IMR-90 (cell line): ENCODE data around the gene SDS. TPM values are rescaled to one million over a fixed set of nuclear protein-coding genes. Genes with fewer than 3 reads are reported as not detected.

Source experiments
- ATAC-seq: fragments of 200-7000 bp; cut with Tn5 transposase; 2 replicates; pipeline ENCODE4 v1.9.1; 2020; ENCODE audit warnings: low read depth, mild to moderate bottlenecking, moderate library complexity
- BruUV-seq: library from RNA; stranded (reverse); fragments of 400-500 nt; replicated peaks from 2 replicates; lab custom pipeline; 2021; lab: Mats Ljungman, UMichigan
- CTCF ChIA-PET: fragments of 300-600 bp; formaldehyde crosslinking; extraction: SDS; loops from one replicate; lab custom pipeline; 2021; ENCODE audit warnings: antibody characterized with exemption; lab: Yijun Ruan, JAX
- POLR2A ChIA-PET: fragments of 300-600 bp; sonication (Branson Sonifier 250); formaldehyde crosslinking; loops from one replicate; lab custom pipeline; 2022; ENCODE audit warnings: antibody characterized with exemption; ENCODE audit not compliant: unreplicated experiment; lab: Charles Lee
- DNase-seq: peaks from one replicate; pipeline ENCODE4 v3.0.0; 2013
- H2AFZ ChIP-seq: replicated peaks from 2 replicates; pipeline ENCODE3; 2013; ENCODE audit warnings: low read length, mild to moderate bottlenecking; ENCODE audit not compliant: poor library complexity
- H2AK5ac ChIP-seq: 2 replicates; pipeline ENCODE4 v1.6.1; 2013; ENCODE audit warnings: low read depth, low read length, inconsistent platforms
- H2AK9ac ChIP-seq: replicated peaks from 2 replicates; pipeline ENCODE3; 2013; ENCODE audit warnings: mild to moderate bottlenecking, low read depth, low read length, moderate library complexity; ENCODE audit not compliant: poor library complexity
- H2BK120ac ChIP-seq: 2 replicates; pipeline ENCODE4 v1.6.1; 2013; ENCODE audit warnings: low read depth, low read length, inconsistent platforms
- H2BK15ac ChIP-seq: 3 replicates; pipeline ENCODE4 v1.6.1; 2013; ENCODE audit warnings: low read depth, low read length, inconsistent platforms
- H2BK20ac ChIP-seq: 2 replicates; pipeline ENCODE4 v1.6.1; 2013; ENCODE audit warnings: low read depth, mild to moderate bottlenecking, inconsistent platforms, low read length, moderate library complexity
- H2BK5ac ChIP-seq: 2 replicates; pipeline ENCODE4 v1.6.1; 2013; ENCODE audit warnings: mild to moderate bottlenecking, low read depth, low read length, inconsistent platforms; ENCODE audit not compliant: poor library complexity, severe bottlenecking
- H3K14ac ChIP-seq: replicated peaks from 2 replicates; pipeline ENCODE4 v1.6.1; 2013; ENCODE audit warnings: low read depth, low read length, inconsistent platforms
- H3K18ac ChIP-seq: 2 replicates; pipeline ENCODE4 v1.6.1; 2013; ENCODE audit warnings: low read depth, low read length, control low read depth
- H3K23ac ChIP-seq: 2 replicates; pipeline ENCODE4 v1.6.1; 2013; ENCODE audit warnings: low read depth, low read length, inconsistent platforms
- H3K27ac ChIP-seq: 2 replicates; pipeline ENCODE4 v1.5.1; 2013; ENCODE audit warnings: mild to moderate bottlenecking, control low read depth, low read length; ENCODE audit not compliant: insufficient read depth
- H3K27me3 ChIP-seq: 2 replicates; pipeline ENCODE4 v1.6.1; 2013; ENCODE audit warnings: low read length; ENCODE audit not compliant: control insufficient read depth, insufficient read depth
- H3K36me3 ChIP-seq: 2 replicates; pipeline ENCODE4 v1.6.1; 2013; ENCODE audit warnings: low read length, mixed read lengths; ENCODE audit not compliant: control insufficient read depth, insufficient read depth
- H3K4ac ChIP-seq: 2 replicates; pipeline ENCODE4 v1.6.1; 2013; ENCODE audit warnings: low read depth, low read length, inconsistent platforms
- H3K4me1 ChIP-seq: 2 replicates; pipeline ENCODE4 v1.6.1; 2013; ENCODE audit warnings: low read length, mixed read lengths; ENCODE audit not compliant: control insufficient read depth, insufficient read depth
- H3K4me2 ChIP-seq: 2 replicates; pipeline ENCODE4 v1.6.1; 2013; ENCODE audit warnings: low read depth, mild to moderate bottlenecking, control low read depth, low read length, moderate library complexity
- H3K4me3 ChIP-seq: 2 replicates; pipeline ENCODE4 v1.5.1; 2013; ENCODE audit warnings: low read depth, mild to moderate bottlenecking, control low read depth, low read length, moderate library complexity; ENCODE audit not compliant: insufficient read depth
- H3K56ac ChIP-seq: 2 replicates; pipeline ENCODE4 v1.6.1; 2013; ENCODE audit warnings: low read length, inconsistent platforms; ENCODE audit not compliant: insufficient read depth; ENCODE audit errors: extremely low read depth
- H3K79me1 ChIP-seq, 2 experiments: 2 replicates each; pipeline ENCODE4 v1.6.1; 2013; ENCODE audit warnings: low read length in 2 of 2, inconsistent platforms in 1 of 2, low read depth in 1 of 2
- H3K9ac ChIP-seq: 2 replicates; pipeline ENCODE4 v1.6.1; 2013; ENCODE audit warnings: low read depth, low read length, control low read depth
- H3K9me1 ChIP-seq: 2 replicates; pipeline ENCODE4 v1.6.1; 2013; ENCODE audit warnings: low read length, inconsistent platforms; ENCODE audit not compliant: insufficient read depth
- H3K9me3 ChIP-seq: 2 replicates; pipeline ENCODE4 v1.6.1; 2013; ENCODE audit warnings: low read length; ENCODE audit not compliant: control insufficient read depth, insufficient read depth
- H4K20me1 ChIP-seq: 2 replicates; pipeline ENCODE4 v1.6.1; 2013; ENCODE audit warnings: low read length, inconsistent platforms; ENCODE audit not compliant: insufficient read depth
- H4K5ac ChIP-seq: 2 replicates; pipeline ENCODE4 v1.6.1; 2013; ENCODE audit warnings: mild to moderate bottlenecking, low read depth, low read length, control low read depth
- H4K8ac ChIP-seq, 2 experiments: 2 replicates each; pipeline ENCODE4 v1.6.1; 2013; ENCODE audit warnings: low read depth in 2 of 2, low read length in 2 of 2, control low read depth in 1 of 2, inconsistent platforms in 1 of 2
- H4K91ac ChIP-seq: 2 replicates; pipeline ENCODE4 v1.6.1; 2013; ENCODE audit warnings: low read depth, low read length, inconsistent platforms; ENCODE audit not compliant: insufficient read depth
- BHLHE40 ChIP-seq: fragments of 150-350 bp; IDR thresholded peaks from 2 replicates; pipeline ENCODE4 v1.6.1; 2016; ENCODE audit warnings: mild to moderate bottlenecking, low read depth, low read length
- CEBPB ChIP-seq: IDR thresholded peaks from 2 replicates; pipeline ENCODE4 v1.6.1; 2012; ENCODE audit warnings: low read depth, low read length, improper control_type of control experiment
- CHD1 ChIP-seq: IDR thresholded peaks from 2 replicates; pipeline ENCODE4 v1.6.1; 2012; ENCODE audit warnings: low read depth, low read length, improper control_type of control experiment
- CTCF ChIP-seq: conservative IDR thresholded peaks from 2 replicates; pipeline ENCODE4 v1.5.1; 2012; ENCODE audit warnings: mild to moderate bottlenecking, low read depth, low read length, improper control_type of control experiment
- ELK1 ChIP-seq: fragments of 150-350 bp; IDR thresholded peaks from 2 replicates; pipeline ENCODE4 v1.6.1; 2016; ENCODE audit warnings: low read depth, mild to moderate bottlenecking, low read length, moderate library complexity, borderline replicate concordance
- FOS ChIP-seq: fragments of 150-350 bp; IDR thresholded peaks from 2 replicates; pipeline ENCODE4 v1.6.1; 2016; ENCODE audit warnings: low read depth, low read length
- MAFK ChIP-seq: IDR thresholded peaks from 2 replicates; pipeline ENCODE4 v1.6.1; 2012; ENCODE audit warnings: low read depth, low read length, improper control_type of control experiment
- MAZ ChIP-seq: IDR thresholded peaks from 2 replicates; pipeline ENCODE4 v1.6.1; 2012; ENCODE audit warnings: low read depth, mild to moderate bottlenecking, low read length, improper control_type of control experiment, moderate library complexity, borderline replicate concordance
- MXI1 ChIP-seq: IDR thresholded peaks from 2 replicates; pipeline ENCODE4 v1.6.1; 2012; ENCODE audit warnings: low read depth, mild to moderate bottlenecking, low read length, moderate library complexity, borderline replicate concordance
- NFE2L2 ChIP-seq: fragments of 150-350 bp; IDR thresholded peaks from 2 replicates; pipeline ENCODE4 v1.6.1; 2016; ENCODE audit warnings: low read depth, mild to moderate bottlenecking, low read length
- POLR2A ChIP-seq: IDR thresholded peaks from 2 replicates; pipeline ENCODE4 v1.6.1; 2012; ENCODE audit warnings: mild to moderate bottlenecking, low read depth, low read length
- RAD21 ChIP-seq: IDR thresholded peaks from 2 replicates; pipeline ENCODE4 v1.6.1; 2012; ENCODE audit warnings: low read length, improper control_type of control experiment
- RCOR1 ChIP-seq: IDR thresholded peaks from 2 replicates; pipeline ENCODE4 v1.6.1; 2012; ENCODE audit warnings: mild to moderate bottlenecking, low read length, improper control_type of control experiment; ENCODE audit not compliant: insufficient replicate concordance
- RFX5 ChIP-seq: IDR thresholded peaks from 2 replicates; pipeline ENCODE4 v1.8.0; 2012; ENCODE audit warnings: low read depth, mild to moderate bottlenecking, low read length, moderate library complexity
- SMC3 ChIP-seq: fragments of 150-350 bp; IDR thresholded peaks from 2 replicates; pipeline ENCODE4 v1.6.1; 2016; ENCODE audit warnings: low read depth, mild to moderate bottlenecking, antibody characterized with exemption, low read length, moderate library complexity
- USF2 ChIP-seq: fragments of 150-350 bp; IDR thresholded peaks from 2 replicates; pipeline ENCODE4 v1.6.1; 2017; ENCODE audit warnings: mild to moderate bottlenecking, antibody characterized with exemption, low read length, low read depth
- WGBS, 2 experiments: methylation state at CpG; one replicate each; pipeline versions ENCODE4 v1.1.5 to v1.1.7; 2013; ENCODE audit warnings: missing lambda C conversion rate in 2 of 2; ENCODE audit not compliant: insufficient read length in 1 of 2; ENCODE audit errors: extremely low coverage in 2 of 2; 5-methylcytosine and 5-hydroxymethylcytosine counted together
- dilution Hi-C: fragments of 300-500 bp; cut with HindIII; formaldehyde crosslinking; loops from one replicate; pipeline ENCODE4 v1.14.3; 2018; ENCODE audit warnings: low sequenced_read_pairs; ENCODE audit not compliant: unreplicated experiment
- in situ Hi-C: fragments of 300-500 bp; cut with MboI; formaldehyde crosslinking; loops from 3 replicates; pipeline ENCODE4 v1.14.3; 2019; ENCODE audit warnings: low sequenced_read_pairs, inconsistent platforms, mixed read lengths
- intact Hi-C: fragments of 100-400 bp; cut with micrococcal nuclease; formaldehyde crosslinking; loops from 2 replicates; pipeline ENCODE4 v1.10.0; 2022
- polyA plus RNA-seq, 3 experiments: library from polyadenylated mRNA; depleted of rRNA; stranded (reverse); fragments of >200 nt; gene quantifications; 2 replicates each; pipeline ENCODE4 v1.2.3, GENCODE V29; 2012; ENCODE audit warnings: low replicate concordance in 1 of 3
- total RNA-seq: library from RNA; depleted of rRNA; stranded (reverse); fragments of >200 nt; gene quantifications from 2 replicates; pipeline ENCODE4 v1.2.3, GENCODE V29; 2012

Gene SDS
- total and polyA plus RNA-seq, 2 of the 4 experiments (the other 2 are of a cell fraction): not detected

GRCh38 chr12:113371808-113372207 is 31.9 kb downstream of the SDS start:
- Histone ChIP-seq H3K27me3 (no peaks in the 10 kb centered on the region), H2AK5ac (no peak overlapping the region), H3K4me1 (no peaks in the 10 kb centered on the region; the same call in 1 of the 2 replicates), H3K4me3 (no peak overlapping the region), H2BK15ac (no peak overlapping the region), H3K27ac (no peak overlapping the region), H3K4me2 (no peak overlapping the region), H3K36me3 (peaks cover 20% of the 10 kb centered on the region), H2BK20ac (no peak overlapping the region), H3K14ac (no peak overlapping the region), H3K56ac (no peak overlapping the region), H3K79me1 (peaks cover 0 to 15% of the 10 kb centered on the region in 2 experiments; a peak in 2 of 4 replicates), H4K91ac (no peak overlapping the region), H3K9ac (no peak overlapping the region), H3K4ac (no peak overlapping the region), H3K23ac (no peak overlapping the region), H4K20me1 (peaks cover 5% of the 10 kb centered on the region; the same call in 1 of the 2 replicates), H2AK9ac (no peak overlapping the region), H2AFZ (no peak overlapping the region), H4K5ac (no peak overlapping the region), H2BK120ac (no peak overlapping the region), H3K9me3 (no peaks in the 10 kb centered on the region), H3K9me1 (peaks cover 23% of the 10 kb centered on the region), H3K18ac (no peak overlapping the region), H4K8ac (no peak overlapping the region), H2BK5ac (no peak overlapping the region)
- POLR2A ChIA-PET: no interaction called here
- TF ChIP-seq CHD1 (no peak), CEBPB (no peak), MAZ (no peak), MAFK (no peak), RFX5 (no peak), RCOR1 (no peak), SMC3 (no peak), RAD21 (no peak), BHLHE40 (no peak), POLR2A (no peak), NFE2L2 (no peak), USF2 (no peak), FOS (no peak), CTCF (no peak), MXI1 (no peak), ELK1 (no peak)
- dilution Hi-C loops: no loop called here
- intact Hi-C loops: no loop called here
- no TSS peak for BruUV-seq
- CTCF ChIA-PET: no interaction called here
- 96% methylated on average over 4 of the region's 6 CpGs; no CpG with 5 or more reads in 1 of the 2 experiments for WGBS, 2 experiments
- ATAC-seq (no peak), DNase-seq (no peak)
- in situ Hi-C loops: no loop called here
